Heart right ventricle (tissue), 16 donors: ENCODE measurements around the gene TRIM14. TPM values are rescaled to one million over a fixed set of nuclear protein-coding genes. Genes with fewer than 3 reads are reported as not detected.

Experiments
- ATAC-seq, 8 donors: fragments of 200-7000 bp; cut with Tn5 transposase; one replicate each; pipeline ENCODE4 v1.9.1; 2020; ENCODE audit warnings: mild to moderate bottlenecking in 8 of 8, moderate library complexity in 8 of 8, moderate number of reproducible peaks in 1 of 8
- DNase-seq, 2 donors: peaks; one replicate each; pipeline ENCODE4 v3.0.0-alpha.2; 2020
- H3K27ac ChIP-seq, 10 donors: fragments of 200-600 bp; sonication (generic) in 2 of 10; one replicate each; pipeline versions ENCODE4 v1.5.0 to v1.8.0; 2020 to 2022; ENCODE audit warnings: mild to moderate bottlenecking in 3 of 10
- H3K27me3 ChIP-seq, 7 donors: fragments of 200-600 bp; one replicate each; pipeline ENCODE4 v1.8.0; 2021 to 2022; ENCODE audit warnings: mild to moderate bottlenecking in 2 of 7
- H3K36me3 ChIP-seq, 9 donors: fragments of 200-600 bp; sonication (generic) in 1 of 9; one replicate each; pipeline versions ENCODE4 v1.5.0 to v1.8.0; 2020 to 2022; ENCODE audit warnings: mild to moderate bottlenecking in 2 of 9
- H3K4me1 ChIP-seq, 9 donors: fragments of 200-600 bp; sonication (generic) in 1 of 9; one replicate each; pipeline versions ENCODE4 v1.5.0 to v1.8.0; 2020 to 2022; ENCODE audit warnings: mild to moderate bottlenecking in 4 of 9
- H3K4me3 ChIP-seq, 10 donors: fragments of 200-600 bp; sonication (generic) in 2 of 10; one replicate each; pipeline versions ENCODE4 v1.5.0 to v1.8.0; 2020 to 2022; ENCODE audit warnings: mild to moderate bottlenecking in 7 of 10, moderate library complexity in 2 of 10
- H3K9me3 ChIP-seq, 11 donors: fragments of 200-600 bp in 10 of 11; sonication (generic) in 2 of 11; one replicate each; pipeline versions ENCODE4 v1.5.0 to v1.8.0; 2013 to 2022; ENCODE audit warnings: mild to moderate bottlenecking in 2 of 11, control low read depth in 1 of 11, moderate library complexity in 1 of 11
- WGBS, 2 donors: extraction: QIAGEN DNeasy Blood & Tissue Kit; methylation state at CpG; one replicate each; pipeline ENCODE4 v1.1.7; 2013; ENCODE audit warnings: inconsistent platforms in 1 of 2; 5-methylcytosine and 5-hydroxymethylcytosine counted together
- intact Hi-C, 10 donors: fragments of 100-400 bp; cut with DNase I; formaldehyde crosslinking; loops; one replicate each; pipeline versions ENCODE4 v1.11.1 to v1.14.2; 2022
- polyA plus RNA-seq, 2 donors: library from polyadenylated mRNA; stranded (reverse); fragments of 200-250 nt; gene quantifications; one replicate each; pipeline ENCODE4 v1.2.3, GENCODE V29; 2013
- total RNA-seq, 10 donors: library from RNA; stranded (reverse); fragmentation: NEBNext Ultra II Directional in 3 of 10; extraction: Animal tissue kit (Norgen Biotek cat#: 25700) in 3 of 10; gene quantifications; one replicate each; pipeline versions ENCODE4 v1.2.1 to v1.2.4, GENCODE V29; 2021 to 2023
- TF ChIP-seq, protein P1 (sequence below), 9 donors: fragments of 200-600 bp; sonication (generic) in 2 of 9; IDR thresholded peaks; one replicate each; pipeline versions ENCODE4 v1.5.0 to v1.8.0; 2021 to 2022; ENCODE audit warnings: antibody characterized with exemption in 9 of 9, mild to moderate bottlenecking in 5 of 9, moderate library complexity in 1 of 9
- donor health status: Arrhythmogenic right ventricular cardiomyopathy.
- donor health status: ischemic (EF 13 %, LVEDD 7.1; RV severe dilation, severe dysfunction).
- donor health status: healthy with polysubstance abuse.
- donor health status: DM: no; HTN: yes; CAD: no.
- donor health status: DM: no; HTN: no; CAD: no.
- donor health status: ischemic (EF 25% LVEDD 6.9; RV normal size, moderate dysfunction).
- donor health status: ischemic (EF 25% LVEDD 5.7; RV mildly dilated, moderate dysfunction).
- donor health status: healthy.
- donor health status: DM: yes; HTN: yes; CAD: no.
- donor health status: Ischemic cardiomyopathy.
- donor health status: ischemic (EF 35%, LVEDD 5.7; RV mildly dilated, moderate dysfunction).
- donor health status: nonischemic (EF 11% LVEDD 7.7; RV severe dilation, severe dysfunction).
- donor health status: DM: yes; HTN: yes; CAD: no.
- donor health status: PGD.
- donor health status: ischemic (EF 29% LVEDD 5.4; RV normal size, mild dysfunction).
- donor health status: nonischemic (EF 23%, LVEDD 6.1; RV moderate dilation, normal function).

The TRIM14 gene
- total and polyA plus RNA-seq, 12 donors = 0.47 to 11.2 (median 1.6) TPM

DNA sequence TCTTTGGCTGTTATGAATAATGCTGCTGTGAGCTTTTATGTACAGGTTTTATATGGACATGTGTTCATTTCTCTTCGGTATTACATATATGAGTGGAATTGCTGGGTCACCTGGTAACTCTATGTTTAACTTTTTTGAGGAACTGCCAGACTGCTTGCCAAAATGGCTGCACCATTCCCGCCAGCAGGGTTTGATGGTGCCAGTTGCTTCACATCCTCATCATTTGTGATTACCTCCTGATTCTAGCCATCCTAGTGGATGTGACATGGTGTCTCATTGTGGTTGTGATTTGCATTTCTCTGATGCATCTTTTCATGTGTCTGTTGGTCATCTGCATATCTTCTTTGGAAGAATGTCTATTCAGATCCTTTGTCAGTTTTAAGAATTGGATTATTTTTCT lies 51.8 kb downstream of the TRIM14 start:
- 93 to 95% methylated on average over 2 of the region's 2 CpGs for WGBS, 2 donors
- no peaks in the 10 kb centered on the region for H3K9me3 ChIP-seq
- intact Hi-C loops = no loop called here
- no peaks in the 10 kb centered on the region for H3K4me1 ChIP-seq
- H3K27me3 ChIP-seq = no peaks in the 10 kb centered on the region
- DNase-seq (no peak), ATAC-seq (no peak)
- TF ChIP-seq, protein P1, sequence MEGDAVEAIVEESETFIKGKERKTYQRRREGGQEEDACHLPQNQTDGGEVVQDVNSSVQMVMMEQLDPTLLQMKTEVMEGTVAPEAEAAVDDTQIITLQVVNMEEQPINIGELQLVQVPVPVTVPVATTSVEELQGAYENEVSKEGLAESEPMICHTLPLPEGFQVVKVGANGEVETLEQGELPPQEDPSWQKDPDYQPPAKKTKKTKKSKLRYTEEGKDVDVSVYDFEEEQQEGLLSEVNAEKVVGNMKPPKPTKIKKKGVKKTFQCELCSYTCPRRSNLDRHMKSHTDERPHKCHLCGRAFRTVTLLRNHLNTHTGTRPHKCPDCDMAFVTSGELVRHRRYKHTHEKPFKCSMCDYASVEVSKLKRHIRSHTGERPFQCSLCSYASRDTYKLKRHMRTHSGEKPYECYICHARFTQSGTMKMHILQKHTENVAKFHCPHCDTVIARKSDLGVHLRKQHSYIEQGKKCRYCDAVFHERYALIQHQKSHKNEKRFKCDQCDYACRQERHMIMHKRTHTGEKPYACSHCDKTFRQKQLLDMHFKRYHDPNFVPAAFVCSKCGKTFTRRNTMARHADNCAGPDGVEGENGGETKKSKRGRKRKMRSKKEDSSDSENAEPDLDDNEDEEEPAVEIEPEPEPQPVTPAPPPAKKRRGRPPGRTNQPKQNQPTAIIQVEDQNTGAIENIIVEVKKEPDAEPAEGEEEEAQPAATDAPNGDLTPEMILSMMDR (IDR thresholded peaks at IDR 0.05) = no peak
- H3K27ac ChIP-seq = no peak overlapping the region
- H3K36me3 ChIP-seq = peaks cover 0 to 78% (median 8%) of the 10 kb centered on the region in 9 donors
- no peak overlapping the region for H3K4me3 ChIP-seq

DNA sequence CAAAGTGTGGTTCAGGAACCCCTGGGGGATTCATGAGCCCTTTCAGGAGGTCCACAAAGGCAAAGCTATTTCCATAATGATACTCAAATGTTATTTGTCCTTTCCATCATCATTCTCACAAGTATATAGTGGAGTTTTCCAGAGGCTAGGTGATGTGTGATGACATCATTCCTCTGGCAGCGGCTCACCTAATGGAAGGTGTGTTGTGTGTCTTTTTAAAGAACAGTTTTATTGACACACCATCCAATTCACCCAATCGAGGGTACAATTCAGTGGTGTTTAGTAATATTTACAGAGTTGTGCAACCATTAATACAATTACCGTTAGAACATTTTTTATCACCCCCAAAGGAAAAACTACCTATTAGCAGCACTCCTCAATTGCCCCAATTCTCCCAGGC lies 52.8 kb downstream of the TRIM14 start:
- no peaks in the 10 kb centered on the region for H3K4me1 ChIP-seq
- peaks cover 0 to 82% (median 8%) of the 10 kb centered on the region in 9 donors for H3K36me3 ChIP-seq
- TF ChIP-seq, protein P1 (IDR thresholded peaks at IDR 0.05) = no peak
- H3K9me3 ChIP-seq = no peaks in the 10 kb centered on the region
- intact Hi-C loops = no loop called here
- WGBS, 2 donors = 91 to 94% methylated on average over 3 of the region's 3 CpGs
- H3K27ac ChIP-seq = no peak overlapping the region
- no peak for DNase-seq
- no peak for ATAC-seq
- no peak overlapping the region for H3K4me3 ChIP-seq
- no peaks in the 10 kb centered on the region for H3K27me3 ChIP-seq

- ATAC-seq (no peak), DNase-seq (no peak)
- Histone ChIP-seq H3K9me3 (no peaks in the 10 kb centered on the region), H3K36me3 (peaks cover 0 to 86% (median 12%) of the 10 kb centered on the region in 9 donors), H3K27me3 (no peaks in the 10 kb centered on the region), H3K4me3 (no peak overlapping the region), H3K4me1 (peaks cover 0 to 3% (median 0%) of the 10 kb centered on the region in 9 donors), H3K27ac (no peak overlapping the region)
- intact Hi-C loops = no loop called here
- TF ChIP-seq, protein P1 (IDR thresholded peaks at IDR 0.05) = no peak
- WGBS, 2 donors = 84 to 88% methylated on average over 8 of the region's 8 CpGs
These were observed 54.2 kb downstream of the TRIM14 start for GRCh38 chr9:98064623-98065392.

DNA sequence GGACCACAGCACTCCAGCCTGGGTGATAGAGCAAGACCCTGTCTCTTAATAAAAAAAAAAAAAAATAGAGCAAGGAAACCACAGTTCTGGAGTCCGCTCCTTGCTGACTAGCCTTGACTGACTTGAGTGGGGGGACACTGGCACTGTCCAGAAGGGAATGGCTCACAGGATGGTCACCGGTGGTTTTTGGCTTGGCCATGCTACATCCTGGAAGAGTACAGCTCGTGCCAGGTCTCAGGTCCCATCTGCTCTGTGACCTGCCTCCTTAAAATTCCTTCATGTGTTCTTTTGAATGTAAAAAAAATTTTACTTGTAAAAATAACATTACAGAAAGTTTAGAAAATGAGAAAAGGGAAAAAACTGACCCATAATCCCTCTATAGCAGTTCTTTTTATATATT lies 56.9 kb downstream of the TRIM14 start:
- ATAC-seq = no peak
- intact Hi-C loops = no loop called here
- Histone ChIP-seq H3K27me3 (no peaks in the 10 kb centered on the region), H3K36me3 (peaks cover 0 to 77% (median 12%) of the 10 kb centered on the region in 9 donors), H3K9me3 (no peaks in the 10 kb centered on the region), H3K27ac (no peak overlapping the region), H3K4me1 (peaks cover 0 to 28% (median 12%) of the 10 kb centered on the region in 9 donors), H3K4me3 (no peak overlapping the region)
- TF ChIP-seq, protein P1 (IDR thresholded peaks at IDR 0.05) = no peak
- DNase-seq = no peak
- 86 to 87% methylated on average over 3 of the region's 3 CpGs for WGBS, 2 donors
